GM23338 (cell line): ENCODE measurements around the gene HNRNPR.

Experiments
- TF ChIP-seq, protein P1 (sequence below): IDR thresholded peaks from one replicate; pipeline ENCODE4 v1.6.1; 2018; ENCODE audit warnings: antibody characterized with exemption; ENCODE audit not compliant: unreplicated experiment
- TF ChIP-seq, protein P2 (sequence below), 2 experiments: fragments of 200-600 bp in 1 of 2; sonication (generic) in 1 of 2; conservative IDR thresholded peaks; 2 replicates each; pipeline versions ENCODE4 v1.5.1 to v1.6.1; 2016 to 2017; ENCODE audit warnings: antibody characterized with exemption in 2 of 2, low read depth in 2 of 2, mild to moderate bottlenecking in 2 of 2, moderate library complexity in 1 of 2

DNA sequence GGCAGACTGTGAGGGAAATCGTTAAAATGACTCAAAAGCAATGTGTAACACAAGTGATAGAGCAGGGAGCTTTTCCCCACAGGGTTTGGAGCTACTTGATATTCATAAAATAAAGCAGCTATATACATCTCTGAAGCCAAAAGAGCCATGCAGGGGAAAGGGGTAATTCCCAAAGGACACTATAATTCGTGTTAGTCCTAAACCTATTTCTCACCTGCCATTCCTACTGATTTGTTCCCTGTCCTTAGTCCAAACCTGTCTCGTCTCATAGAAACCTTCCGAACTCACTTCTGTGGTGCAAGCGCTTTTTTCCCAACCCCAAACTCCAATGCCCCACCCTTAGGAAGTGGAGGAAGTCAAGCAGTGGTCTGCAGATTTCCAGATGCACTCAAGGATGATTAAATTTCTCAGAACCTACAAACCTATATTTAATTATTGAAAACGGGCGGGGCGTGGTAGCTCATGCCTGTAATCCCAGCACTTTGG lies 946 bp upstream of the HNRNPR start:
- TF ChIP-seq, protein P1, sequence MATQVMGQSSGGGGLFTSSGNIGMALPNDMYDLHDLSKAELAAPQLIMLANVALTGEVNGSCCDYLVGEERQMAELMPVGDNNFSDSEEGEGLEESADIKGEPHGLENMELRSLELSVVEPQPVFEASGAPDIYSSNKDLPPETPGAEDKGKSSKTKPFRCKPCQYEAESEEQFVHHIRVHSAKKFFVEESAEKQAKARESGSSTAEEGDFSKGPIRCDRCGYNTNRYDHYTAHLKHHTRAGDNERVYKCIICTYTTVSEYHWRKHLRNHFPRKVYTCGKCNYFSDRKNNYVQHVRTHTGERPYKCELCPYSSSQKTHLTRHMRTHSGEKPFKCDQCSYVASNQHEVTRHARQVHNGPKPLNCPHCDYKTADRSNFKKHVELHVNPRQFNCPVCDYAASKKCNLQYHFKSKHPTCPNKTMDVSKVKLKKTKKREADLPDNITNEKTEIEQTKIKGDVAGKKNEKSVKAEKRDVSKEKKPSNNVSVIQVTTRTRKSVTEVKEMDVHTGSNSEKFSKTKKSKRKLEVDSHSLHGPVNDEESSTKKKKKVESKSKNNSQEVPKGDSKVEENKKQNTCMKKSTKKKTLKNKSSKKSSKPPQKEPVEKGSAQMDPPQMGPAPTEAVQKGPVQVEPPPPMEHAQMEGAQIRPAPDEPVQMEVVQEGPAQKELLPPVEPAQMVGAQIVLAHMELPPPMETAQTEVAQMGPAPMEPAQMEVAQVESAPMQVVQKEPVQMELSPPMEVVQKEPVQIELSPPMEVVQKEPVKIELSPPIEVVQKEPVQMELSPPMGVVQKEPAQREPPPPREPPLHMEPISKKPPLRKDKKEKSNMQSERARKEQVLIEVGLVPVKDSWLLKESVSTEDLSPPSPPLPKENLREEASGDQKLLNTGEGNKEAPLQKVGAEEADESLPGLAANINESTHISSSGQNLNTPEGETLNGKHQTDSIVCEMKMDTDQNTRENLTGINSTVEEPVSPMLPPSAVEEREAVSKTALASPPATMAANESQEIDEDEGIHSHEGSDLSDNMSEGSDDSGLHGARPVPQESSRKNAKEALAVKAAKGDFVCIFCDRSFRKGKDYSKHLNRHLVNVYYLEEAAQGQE = no peak
- TF ChIP-seq, protein P2, sequence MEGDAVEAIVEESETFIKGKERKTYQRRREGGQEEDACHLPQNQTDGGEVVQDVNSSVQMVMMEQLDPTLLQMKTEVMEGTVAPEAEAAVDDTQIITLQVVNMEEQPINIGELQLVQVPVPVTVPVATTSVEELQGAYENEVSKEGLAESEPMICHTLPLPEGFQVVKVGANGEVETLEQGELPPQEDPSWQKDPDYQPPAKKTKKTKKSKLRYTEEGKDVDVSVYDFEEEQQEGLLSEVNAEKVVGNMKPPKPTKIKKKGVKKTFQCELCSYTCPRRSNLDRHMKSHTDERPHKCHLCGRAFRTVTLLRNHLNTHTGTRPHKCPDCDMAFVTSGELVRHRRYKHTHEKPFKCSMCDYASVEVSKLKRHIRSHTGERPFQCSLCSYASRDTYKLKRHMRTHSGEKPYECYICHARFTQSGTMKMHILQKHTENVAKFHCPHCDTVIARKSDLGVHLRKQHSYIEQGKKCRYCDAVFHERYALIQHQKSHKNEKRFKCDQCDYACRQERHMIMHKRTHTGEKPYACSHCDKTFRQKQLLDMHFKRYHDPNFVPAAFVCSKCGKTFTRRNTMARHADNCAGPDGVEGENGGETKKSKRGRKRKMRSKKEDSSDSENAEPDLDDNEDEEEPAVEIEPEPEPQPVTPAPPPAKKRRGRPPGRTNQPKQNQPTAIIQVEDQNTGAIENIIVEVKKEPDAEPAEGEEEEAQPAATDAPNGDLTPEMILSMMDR (conservative IDR thresholded peaks at IDR 0.05; ENCODE audit: low read depth in 2 of 2) = no peak
